ENCODE results near the gene CAPN5.
A peak's percentile ranks its signal among the peaks of the same experiment; 100 is the strongest.

Gene CAPN5

DNA sequence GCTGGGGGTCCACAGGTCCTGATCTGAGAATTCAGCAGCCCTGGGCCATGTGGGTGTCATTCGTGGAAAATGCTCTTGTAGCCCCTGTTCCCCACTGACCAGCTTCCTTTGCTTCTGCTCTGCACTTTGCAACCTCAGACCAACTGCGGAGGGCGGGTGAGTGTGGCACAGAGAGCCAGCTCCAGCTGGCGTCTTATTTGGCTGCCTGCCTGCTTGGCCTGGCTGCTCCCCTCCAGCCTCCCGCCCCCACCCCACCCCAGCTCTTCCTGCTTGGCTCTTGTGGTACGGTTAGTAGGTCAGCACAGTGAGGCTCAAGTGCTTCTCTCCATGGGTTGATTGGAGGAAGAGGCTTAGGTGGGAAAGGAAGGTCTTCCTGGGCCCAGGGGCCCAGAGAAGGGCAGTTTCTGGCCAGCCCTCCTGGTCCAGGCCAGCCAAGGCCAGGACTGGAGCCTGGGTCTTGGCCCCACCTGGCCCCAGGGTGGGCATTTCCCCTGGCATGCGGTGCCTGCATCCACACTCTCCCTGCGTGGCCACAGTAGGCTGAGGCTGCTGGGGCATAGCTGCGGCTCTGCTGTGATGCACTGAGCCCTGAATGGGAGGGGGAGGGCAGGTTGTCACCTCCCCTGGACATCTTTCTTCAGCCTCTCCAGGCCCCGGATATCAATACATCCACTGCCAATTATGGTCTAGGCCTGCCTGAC, 87.8 kb downstream of the CAPN5 start:
- DNase-seq, result no peak

DNA sequence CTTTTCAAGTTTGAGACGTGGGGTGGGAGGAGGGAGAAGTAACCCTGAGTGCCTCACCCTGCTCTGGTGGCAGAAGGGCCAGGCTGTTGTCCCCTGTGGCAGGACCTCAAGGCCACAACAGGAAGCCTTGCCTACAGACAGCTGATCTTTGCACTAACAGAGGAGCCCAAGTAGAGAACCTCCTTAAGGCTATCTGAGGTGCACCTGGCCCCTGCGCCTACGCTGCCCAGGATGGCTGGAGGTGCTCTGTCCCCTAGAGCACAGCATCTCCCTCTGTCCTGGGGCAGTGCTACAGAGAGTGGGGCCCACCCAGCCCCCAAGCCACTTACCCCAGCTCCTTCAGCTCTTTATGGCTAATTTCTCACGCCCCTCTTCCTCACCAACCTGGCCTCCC, 88.3 kb downstream of the CAPN5 start:
- DNase-seq, result no peak

DNA sequence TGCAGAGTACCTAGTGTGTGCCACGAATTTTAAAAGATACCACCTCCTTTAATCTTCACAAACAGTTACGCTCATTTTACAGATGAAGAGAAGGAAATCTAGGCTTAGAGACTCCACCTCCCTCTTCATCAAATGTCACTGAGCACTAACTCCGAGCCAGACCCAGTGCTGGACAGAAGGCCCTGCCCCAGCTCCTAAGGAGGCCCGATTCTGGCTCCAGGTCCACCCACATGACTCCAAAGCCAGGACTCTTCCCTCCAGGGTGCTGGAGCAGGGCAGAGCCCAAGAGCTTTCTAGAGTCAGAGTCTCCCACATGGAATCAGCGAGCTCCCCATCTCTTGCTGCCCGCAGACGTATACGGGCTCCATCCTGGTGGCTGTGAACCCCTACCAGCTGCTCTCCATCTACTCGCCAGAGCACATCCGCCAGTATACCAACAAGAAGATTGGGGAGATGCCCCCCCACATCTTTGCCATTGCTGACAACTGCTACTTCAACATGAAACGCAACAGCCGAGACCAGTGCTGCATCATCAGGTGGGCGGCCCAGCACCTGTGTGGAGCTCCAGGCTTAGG, 88.9 kb downstream of the CAPN5 start:
- no peak for DNase-seq

DNA sequence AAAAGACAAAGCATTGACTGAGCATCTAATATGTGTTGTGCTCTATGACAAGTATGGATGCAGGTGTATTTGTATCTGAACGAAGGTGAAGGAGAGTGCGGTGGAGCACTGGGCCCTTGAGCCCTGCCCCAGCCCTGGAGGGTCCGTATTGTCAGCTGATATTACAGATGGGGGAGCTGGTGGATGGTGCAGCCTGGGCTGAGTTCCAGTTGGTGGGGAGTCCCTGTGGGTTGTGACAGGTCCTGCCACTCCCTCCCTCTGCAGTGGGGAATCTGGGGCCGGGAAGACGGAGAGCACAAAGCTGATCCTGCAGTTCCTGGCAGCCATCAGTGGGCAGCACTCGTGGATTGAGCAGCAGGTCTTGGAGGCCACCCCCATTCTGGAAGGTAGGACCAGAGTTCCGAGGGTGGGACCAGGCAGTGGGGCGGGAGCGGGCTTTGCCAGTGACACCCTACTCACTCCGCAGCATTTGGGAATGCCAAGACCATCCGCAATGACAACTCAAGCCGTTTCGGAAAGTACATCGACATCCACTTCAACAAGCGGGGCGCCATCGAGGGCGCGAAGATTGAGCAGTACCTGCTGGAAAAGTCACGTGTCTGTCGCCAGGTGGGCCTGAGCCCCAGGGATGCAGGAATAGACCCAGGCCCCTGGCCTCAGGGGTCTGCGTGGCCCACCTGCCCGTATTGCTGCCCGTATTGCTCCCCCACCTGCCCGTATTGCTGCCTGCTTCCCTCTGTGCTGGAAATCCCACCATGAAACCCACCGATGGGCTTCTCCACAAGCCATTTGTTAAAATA, 89.8 kb downstream of the CAPN5 start:
- no peak for DNase-seq

DNA sequence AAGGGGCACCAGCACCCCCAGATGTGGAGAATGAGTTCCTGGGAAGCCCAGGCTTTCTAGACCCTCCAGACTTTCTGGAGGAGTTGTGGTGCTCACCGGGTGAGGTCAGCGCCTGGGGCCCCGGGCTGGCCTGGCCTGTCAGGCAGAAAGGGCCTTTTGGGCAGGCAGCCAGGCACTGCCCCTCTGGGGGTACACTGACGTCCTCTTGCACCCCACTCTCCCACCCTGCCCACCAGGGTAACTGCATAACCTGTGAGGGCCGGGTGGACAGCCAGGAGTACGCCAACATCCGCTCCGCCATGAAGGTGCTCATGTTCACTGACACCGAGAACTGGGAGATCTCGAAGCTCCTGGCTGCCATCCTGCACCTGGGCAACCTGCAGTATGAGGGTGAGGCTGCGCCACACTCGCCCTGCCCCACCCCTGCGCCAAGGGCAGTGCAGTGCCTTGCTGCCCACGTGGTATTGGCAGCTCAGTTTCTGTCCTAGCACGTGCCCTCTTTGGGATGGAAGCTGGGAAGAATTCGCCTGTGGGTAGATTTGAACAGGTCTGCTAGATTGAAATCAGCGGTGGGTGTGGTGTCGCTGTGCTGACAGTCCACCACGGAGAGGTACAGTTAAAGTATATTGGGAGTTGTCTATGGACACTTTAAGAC, 91.4 kb downstream of the CAPN5 start:
- DNase-seq, result no peak

DNA sequence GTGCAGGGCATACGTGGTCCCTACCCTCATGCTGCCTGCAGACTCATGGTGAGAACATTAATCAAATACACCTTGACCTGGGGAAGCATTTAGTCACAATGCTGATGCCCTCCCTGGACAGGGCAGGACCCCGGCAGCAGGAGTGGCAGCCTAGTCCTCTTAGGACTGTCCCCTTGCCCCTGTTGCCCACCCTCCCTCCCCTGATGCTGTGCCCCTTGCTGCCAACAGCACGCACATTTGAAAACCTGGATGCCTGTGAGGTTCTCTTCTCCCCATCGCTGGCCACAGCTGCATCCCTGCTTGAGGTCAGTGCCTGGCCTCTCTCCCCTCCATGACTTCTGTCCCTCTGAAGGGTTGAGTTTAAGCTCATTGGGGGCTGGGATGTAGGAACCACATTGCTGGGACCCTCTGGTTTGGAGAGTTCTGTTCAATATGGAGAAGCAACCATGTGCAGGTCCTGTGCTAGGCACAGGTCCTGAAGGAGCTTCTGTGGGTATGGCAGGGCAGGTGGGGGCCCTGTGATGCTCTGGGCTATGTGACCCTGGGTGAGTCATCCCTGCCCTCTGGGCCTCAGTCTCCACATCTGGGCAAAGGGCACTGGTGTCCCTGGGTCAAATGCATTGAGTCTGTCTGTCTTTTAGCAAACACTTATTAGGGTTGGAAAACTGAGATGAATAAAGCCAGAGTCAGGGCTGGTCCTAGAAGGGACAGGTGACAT, 92.6 kb downstream of the CAPN5 start:
- DNase-seq, result no peak

DNA sequence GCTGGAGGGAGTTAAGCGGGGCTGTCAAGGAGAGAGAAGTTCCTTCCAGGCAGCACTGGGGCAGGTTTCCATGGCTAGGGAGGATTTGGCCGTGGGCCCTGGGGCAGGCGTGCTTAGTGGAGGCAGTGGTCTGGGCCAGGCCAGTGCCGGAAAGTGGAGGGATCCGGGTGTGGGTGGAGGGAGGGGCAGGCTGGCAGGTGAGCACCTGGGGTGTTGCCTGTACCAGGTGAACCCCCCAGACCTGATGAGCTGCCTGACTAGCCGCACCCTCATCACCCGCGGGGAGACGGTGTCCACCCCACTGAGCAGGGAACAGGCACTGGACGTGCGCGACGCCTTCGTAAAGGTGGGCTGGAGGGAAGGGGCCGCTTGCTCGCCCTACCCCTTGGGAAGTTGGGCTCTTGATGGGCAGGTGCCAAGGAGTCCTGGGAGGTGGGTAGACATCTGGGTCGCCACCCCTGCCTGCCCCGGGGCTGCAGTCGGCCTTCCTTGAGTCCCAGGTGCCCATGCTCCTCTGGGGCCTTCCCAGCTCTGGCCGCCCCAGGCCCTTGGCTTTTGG, 93.2 kb downstream of the CAPN5 start:
- DNase-seq, result no peak

DNA sequence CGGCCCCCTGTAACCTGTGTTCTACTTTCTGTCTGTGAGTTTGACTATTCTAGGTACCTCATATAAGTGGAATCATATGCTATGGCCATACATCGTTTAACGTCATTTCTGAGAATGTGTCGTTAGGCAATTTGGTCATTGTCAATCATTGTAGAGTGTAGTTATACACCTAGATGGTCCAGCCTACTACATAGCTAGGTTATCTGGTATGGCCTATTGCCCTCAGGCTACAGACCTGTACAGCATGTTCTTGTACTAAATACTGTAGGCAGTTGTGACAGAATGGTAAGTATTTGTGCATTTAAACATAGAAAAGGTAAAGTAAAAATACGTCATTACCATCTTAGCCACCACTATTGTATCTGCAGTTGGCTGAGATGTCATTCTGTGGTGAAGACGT, 96.5 kb downstream of the CAPN5 start:
- DNase-seq, result no peak

DNA sequence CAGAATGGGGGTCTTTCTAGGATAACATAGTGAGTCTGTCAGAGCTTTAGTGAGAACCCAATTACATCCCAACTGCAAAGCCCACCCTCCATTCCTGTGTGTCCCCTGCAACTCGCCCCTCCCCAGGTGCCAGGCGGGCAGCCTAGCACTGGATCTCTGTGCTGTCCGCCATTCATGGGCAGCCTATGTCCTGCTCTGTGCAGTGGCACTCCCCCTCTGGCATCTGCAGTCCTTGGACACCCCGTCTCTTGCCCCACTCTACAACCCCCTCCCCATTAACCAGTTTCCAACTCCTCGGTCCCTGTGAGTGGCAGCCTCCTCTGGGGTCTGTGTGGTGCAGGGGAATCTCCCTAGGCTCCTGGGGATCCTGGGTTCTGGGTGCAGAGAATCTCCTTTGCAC, 98.3 kb downstream of the CAPN5 start:
- DNase-seq, result no peak

DNA sequence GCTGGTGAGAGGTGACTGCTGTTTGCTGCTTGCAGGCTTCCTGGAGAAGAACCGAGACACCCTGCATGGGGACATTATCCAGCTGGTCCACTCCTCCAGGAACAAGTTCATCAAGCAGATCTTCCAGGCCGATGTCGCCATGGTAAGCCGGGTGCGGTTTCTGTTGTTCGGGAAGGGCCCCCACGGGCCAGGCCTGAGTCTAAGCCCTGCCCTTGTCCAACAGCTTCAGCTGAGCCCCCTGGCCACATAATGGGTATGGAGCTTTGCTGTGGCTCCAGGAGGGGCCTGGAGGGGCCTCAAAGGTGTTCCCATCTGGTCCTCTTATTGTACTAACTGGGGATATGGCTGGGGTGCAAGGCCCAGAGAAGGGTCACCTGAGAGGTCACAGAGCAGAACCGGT, 99.2 kb downstream of the CAPN5 start:
- DNase-seq, result no peak

DNA sequence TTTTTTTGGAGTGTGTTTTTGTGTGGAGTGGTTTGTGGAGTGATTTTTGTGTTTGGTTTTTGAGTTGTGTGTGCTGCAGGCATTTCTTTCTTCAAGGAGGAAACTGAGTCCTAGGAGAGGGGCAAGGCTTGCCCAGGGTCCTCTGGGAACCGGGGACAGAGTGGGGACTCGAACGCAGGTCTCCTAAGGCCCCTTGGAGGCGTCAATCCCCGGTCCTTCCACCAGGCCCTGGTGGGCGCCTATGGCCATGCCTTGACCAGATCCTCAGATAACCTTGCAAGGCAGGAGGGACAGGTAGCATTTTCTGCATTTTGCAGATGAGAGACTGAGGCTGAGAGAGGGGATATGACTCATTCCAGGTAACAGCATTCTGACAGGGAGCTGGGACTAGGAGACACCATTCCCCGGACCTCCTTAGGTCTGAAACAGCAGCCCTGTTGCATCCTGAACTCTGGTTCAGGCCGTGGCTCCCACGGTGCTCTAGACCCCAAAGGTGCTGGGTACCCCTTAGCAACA, 100.4 kb downstream of the CAPN5 start:
- no peak for DNase-seq

DNA sequence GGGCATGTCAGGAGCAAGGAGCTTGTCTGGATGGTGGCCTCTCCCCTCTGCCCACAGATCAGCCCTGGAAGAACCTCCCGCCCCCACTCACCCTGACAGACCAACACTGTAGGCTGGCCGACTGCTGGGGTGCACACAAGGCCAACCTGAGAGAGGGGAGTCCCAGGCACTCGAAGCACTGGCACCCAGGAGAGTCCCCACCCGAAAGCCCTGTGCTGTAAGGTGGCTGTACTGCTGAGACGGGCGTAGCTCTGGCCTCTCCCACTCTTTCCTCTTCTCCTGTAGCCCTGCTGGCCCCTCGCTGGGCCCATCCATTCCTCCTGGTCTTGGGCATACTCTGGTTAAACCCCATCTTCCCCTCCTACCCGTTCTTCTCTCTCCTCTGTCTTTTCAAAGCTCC, 101.0 kb downstream of the CAPN5 start:
- DNase-seq, result no peak

DNA sequence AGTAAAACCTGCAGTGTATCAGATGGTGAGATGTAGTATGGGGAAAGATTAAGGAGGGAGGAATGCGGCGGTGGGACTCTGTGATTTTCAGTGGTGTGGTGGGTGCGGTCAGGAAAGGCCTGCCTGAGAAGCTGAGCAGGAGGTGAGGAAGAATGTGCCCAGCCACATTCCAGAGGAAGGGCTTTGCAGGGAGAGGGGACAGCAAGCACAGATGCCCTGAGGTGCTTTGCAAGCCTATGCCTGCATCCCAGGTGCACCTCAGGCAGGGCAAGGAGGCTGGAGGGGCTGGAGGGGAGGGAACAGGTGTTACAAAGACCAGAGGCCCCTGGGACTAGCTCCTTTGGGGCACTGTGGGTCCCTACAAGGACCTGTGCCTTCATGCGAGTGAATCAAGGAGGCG, 103.3 kb downstream of the CAPN5 start:
- DNase-seq, result no peak

DNA sequence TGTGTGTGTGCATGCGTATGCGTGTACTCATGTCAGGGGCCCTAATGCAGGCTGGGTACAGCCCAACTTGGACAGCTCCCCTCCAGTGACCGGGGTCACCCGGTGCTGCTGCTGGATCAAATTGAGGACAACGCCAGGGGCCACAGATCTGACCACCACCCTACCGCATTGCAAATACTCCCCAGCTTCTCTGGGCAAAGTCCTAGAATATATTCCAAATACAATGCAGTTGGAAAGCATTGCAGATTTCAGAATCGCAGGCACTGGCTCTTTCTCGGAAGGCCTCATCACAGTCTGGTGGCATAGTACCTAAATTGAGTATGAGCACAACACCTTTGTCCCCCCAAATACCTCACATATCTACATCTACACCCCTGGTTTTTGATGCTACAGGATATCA, 104.5 kb downstream of the CAPN5 start:
- DNase-seq, result no peak

DNA sequence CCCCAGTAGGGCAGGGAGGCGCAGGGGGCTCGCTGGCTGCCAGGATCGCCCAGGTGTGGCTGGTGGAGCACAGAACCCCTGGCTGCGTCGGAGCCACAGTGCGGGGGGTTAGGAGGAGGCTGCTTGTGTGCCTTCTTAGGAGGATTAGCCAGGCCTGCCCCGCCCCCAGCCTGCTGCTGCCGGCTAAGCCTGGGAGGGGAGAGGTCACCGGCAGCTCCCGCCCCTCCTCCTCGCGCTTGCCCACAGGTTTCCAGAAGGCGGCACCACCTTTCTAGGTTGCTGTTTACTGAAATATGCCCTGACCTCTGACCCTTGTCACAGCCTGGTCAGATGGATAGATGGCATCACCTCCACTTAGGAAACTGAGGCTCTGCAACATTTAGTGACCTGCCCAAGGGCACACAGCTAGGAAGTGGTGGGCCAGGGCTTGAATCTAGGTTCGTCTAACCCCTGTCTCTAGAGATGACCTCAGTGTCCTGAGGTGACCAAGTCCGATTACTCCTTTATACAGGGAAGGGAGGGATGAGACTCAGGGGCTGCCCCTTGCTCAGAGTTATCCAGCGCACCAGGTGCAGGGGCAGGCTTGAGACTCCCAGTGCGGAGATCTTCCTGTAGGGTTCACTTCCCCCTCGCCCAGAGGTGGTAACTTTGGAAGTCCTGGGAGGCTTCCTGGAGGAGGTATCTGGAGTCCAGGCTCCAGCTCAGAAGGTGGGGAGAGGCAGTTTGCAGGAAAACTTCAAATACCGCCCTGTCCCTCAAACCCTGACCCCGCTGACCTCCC, 105.3 kb downstream of the CAPN5 start:
- DNase-seq, result peak; percentile 72

DNA sequence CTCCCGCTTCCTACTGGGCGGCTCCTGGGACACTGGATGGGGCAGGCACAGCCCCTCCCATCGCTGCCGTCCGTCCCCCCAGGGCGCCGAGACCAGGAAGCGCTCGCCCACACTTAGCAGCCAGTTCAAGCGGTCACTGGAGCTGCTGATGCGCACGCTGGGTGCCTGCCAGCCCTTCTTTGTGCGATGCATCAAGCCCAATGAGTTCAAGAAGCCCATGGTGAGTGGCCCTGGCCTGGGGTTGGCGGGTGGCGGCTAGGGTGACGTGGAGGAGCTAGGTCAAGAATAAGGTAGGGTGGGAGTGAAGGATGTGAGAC, 105.9 kb downstream of the CAPN5 start:
- no peak for DNase-seq

DNA sequence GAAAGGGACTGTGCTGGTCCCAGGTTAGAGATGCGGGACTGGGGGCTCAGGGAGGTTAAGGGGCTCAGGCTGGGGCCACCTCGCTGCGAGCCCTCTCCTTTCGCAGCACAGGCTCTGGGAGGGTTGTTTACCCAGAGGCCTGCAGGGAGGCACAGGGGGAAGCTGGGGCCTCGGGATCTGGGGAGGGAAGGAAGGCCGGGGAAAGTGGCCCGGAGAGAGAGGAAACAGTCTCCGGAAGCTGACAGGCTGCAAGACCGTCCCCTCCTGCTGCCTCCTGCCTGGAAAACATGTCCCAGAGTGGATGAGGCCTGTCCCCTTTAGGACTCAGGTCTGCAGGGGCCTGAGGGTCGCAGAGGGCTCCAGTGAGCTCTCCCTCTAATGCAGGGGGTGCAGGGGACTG, 106.7 kb downstream of the CAPN5 start:
- DNase-seq, result no peak

DNA sequence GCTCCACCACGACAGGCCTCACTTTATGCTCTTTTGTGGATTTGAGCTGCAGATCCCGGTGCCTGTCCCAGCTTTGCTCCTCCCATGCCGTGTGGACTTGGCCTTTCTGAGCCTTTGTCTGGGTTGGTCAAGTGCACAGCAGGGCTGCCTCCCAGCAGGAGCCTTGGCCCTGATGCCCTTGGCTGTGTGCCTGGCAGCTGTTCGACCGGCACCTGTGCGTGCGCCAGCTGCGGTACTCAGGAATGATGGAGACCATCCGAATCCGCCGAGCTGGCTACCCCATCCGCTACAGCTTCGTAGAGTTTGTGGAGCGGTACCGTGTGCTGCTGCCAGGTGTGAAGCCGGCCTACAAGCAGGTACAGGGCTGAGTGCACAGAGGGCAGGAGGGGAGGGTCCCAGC, 107.8 kb downstream of the CAPN5 start:
- DNase-seq, result no peak

DNA sequence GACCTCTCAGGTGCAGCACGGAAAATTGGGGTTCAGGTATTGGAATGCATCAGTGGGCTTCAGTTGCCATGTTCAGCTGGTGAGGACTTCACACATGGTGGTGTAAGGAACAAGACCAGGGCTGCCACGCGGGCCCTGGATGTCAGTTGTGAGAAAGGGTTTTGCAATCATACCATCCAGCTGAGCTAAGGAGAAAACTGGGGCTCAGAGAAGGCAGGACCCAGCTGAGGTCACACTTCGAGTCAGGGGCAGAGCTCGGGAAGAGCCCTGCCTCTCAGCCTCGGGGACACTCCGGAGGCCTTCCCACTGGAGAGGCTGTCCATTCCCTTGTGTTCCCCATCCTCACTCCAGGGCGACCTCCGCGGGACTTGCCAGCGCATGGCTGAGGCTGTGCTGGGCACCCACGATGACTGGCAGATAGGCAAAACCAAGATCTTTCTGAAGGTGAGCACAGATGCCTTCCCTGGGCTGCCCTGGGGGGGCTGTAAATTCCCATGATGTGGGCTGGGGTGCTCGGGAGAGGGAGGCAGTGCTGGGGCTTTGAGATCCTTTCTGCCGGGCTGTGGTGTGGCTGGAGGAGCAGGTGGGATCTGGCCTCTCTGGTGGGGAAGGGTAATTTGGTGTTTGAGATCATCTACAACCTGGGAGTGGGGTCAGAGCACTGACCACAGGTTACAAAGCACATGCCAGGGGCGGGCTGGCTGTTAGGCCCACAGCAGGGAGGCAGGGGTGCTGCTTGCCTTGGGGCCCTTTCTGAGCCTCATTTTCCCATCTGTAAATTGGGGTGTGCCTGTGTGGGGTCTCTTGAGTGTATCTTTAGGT, 108.5 kb downstream of the CAPN5 start:
- no peak for DNase-seq
